Fibroblast of the conjunctiva (primary cell): ENCODE data around the gene TBC1D3C.
"Not testable (repeated sequence)": the region's sequence is repeated elsewhere in the genome, so short reads cannot be mapped to it uniquely, and the experiment has no call there.

Source experiments
- DNase-seq: peaks from one replicate; pipeline ENCODE4 v3.0.0-alpha.2; 2010; ENCODE audit warnings: low read depth

The TBC1D3C gene

DNA sequence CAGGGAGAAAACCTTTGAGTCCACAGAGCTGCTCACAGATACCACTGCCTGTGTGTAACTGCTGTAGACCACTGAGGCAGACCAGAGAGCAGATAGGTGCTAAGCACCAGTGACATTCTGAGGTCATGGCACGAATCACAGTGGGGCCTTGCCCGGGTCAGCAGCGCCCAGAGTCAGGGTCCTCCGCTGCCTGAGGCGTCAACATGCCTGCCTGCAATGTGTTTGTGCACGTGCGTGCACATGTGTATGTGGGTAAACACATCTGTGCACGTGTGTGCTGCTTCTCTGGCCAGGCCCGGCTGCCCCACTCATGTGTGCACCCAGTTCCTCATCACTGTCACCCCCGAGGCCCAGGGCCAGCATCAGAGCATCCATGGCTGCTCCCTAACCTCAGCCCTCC, at the start of gene TBC1D3C:
TBC1D3C (minus strand) TSS at position 101 of the 400 bp plus-strand sequence. CDS start 1,568 bp downstream, outside the sequence.
- not testable (repeated sequence) for DNase-seq

DNA sequence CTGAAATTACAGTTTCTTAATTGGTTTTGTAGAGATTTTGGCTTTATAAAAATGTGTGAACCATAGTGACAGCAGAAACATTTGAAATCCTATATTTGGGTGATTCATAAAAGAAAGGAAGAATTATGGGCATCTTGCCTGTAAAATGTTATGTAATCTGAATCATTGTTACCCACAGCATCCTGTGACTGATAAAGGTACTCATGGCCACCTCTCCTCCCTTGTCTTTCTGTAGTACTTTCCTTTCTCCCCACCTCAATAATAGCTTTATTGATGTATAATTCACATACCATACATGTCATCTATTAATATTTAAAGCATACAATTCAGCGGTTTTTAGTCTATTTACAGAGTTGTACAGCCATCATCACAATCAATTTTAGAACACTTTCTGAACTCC, 30.8 kb upstream of the TBC1D3C start:
- not testable (repeated sequence) for DNase-seq

DNA sequence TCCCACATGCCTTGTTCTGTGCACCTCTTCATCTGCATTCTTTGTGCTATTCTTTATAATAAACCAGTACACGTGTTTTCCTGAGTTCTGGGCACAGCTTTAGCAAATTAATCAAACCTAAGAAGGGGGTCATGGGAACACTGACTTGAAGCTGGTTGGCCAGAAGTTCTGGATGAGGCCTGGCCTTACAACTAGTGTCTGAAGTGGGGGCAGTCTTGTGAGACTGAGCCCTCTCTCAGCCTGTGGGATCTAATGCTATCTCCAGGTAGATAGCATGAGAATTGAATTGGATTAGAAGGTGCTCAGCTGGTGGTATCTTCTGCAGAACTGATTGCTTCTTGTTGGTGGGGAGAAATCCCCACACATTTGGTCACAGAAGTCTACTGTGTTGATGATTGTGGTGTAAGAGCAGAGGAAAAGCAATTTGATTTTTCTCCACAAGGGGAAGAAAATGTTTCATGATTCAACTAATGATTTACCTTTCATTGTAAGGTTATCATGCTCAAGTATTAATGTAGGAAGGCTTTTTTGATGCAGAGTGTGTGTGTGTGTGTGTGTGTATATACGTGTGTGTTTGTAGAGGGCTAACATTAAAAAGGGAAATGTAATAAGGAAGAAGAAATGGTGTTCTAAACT, 25.7 kb upstream of the TBC1D3C start:
- DNase-seq: not testable (repeated sequence)

DNA sequence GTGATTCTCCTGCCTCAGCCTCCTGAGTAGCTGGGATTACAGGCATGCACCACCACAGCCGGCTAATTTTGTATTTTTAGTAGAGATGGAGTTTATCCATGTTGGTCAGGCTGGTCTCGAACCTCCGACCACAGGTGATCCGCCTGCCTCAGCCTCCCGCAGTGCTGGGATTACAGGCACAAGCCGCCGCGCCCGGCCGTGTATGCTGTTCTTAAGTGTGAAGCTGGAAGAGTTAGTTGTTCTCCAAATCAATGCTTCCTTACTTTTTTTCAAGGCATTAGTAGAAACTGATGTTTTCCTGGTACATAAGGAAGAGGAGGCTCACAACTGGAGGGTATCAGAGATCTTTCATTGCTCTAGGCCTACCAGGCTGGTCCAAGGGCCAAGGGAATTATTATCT, 19.7 kb upstream of the TBC1D3C start:
- not testable (repeated sequence) for DNase-seq

DNA sequence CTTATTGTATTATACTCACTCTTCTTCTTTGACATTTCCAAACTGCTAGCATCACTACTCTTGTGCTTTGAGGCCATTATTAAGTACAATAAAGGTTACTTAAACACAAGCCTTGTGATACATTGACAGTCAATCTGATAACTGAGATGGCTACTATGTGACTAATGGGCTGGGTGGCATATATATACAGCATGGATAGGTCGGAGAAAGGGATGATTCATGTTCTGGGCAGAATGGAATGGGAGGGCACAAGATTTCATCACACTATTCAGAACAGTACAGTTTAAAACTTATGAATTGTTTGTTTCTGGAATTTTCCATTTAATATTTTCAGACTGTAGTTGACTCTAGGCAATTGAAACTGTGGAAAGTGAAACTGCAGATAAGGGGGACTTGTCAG, 18.9 kb upstream of the TBC1D3C start:
- DNase-seq: not testable (repeated sequence)
